ENCODE measurements around the gene OR10K2. TPM values are rescaled to one million over a fixed set of nuclear protein-coding genes. Genes with fewer than 3 reads are reported as not detected.

OR10K2 gene
- total and polyA plus RNA-seq, 9 of the 15 experiments (the other 6 are each of a cell fraction or from before 2014, with no cell fraction given) = not detected

DNA sequence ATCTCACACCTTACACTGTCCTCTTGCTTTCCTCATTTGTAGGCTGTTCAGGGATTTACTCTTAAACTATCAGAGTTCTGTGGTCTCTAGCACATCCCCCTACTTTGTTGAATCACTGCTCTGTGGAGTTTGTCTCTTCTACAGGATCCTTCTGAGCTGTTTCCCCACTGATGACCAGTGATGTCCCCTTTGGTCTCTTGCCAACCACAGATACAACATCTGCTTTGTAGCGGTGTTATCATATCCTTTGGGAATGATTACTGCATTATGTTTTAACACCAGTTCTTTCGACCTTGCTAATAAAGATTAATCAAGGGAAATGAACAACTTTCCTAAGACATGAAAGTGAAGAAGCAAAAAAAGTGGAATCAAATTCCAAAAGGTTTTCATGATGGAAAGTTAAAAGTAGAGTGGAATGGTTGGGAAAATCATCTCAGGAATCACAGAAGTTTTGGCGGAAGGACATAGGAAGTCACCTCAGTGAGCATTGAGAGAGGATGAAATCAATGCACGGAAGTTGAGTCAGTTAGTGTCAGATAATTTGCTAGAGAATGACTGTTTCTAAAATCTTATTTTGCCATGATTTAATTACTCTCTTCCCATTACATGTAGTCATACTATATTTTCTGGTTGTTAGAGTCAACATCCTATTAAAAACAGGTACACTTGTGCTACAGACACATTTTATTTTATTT lies 11.2 kb downstream of the OR10K2 start:
- Histone ChIP-seq H3K36me3 (ENCODE audit: control insufficient read depth, insufficient read depth, low read length) (no peaks in the 10 kb centered on the region), H3K9me1 (ENCODE audit: control insufficient read depth, insufficient read depth, low read length) (no peaks in the 10 kb centered on the region), H3K27me3 (ENCODE audit: control insufficient read depth in 2 of 2, insufficient read depth in 2 of 2, low read length in 2 of 2) (no peaks in the 10 kb centered on the region), H3K27ac (ENCODE audit: extremely low read depth, low read depth, low read length) (no peak overlapping the region), H2AFZ (ENCODE audit: low read depth, low read length) (no peak overlapping the region), H3K79me2 (ENCODE audit: control insufficient read depth, insufficient read depth, low read length) (no peaks in the 10 kb centered on the region), H4K20me1 (replicated peaks; ENCODE audit: control insufficient read depth, insufficient read depth, low read length) (no peaks in the 10 kb centered on the region), H3K9ac (ENCODE audit: insufficient read depth in 1 of 2, low read depth in 2 of 2, low read length in 2 of 2) (no peak overlapping the region), H3K4me2 (ENCODE audit: insufficient read depth, low read length) (no peak overlapping the region), H3K4me3 (no peak overlapping the region), H3K9me3 (replicated peaks; ENCODE audit: control insufficient read depth, insufficient read depth, low read depth, low read length) (no peaks in the 10 kb centered on the region), H3K4me1 (replicated peaks in 1 of 2; ENCODE audit: control insufficient read depth in 2 of 2, insufficient read depth in 2 of 2, low read length in 2 of 2) (no peaks in the 10 kb centered on the region)
- BruUV-seq (replicated peaks) = no TSS peak
- intact Hi-C loops (cut with micrococcal nuclease) = no loop called here
- 1% methylated on average over 4 of the region's 4 CpGs for WGBS (ENCODE audit: insufficient coverage, low coverage, missing lambda C conversion rate)
- DNase-seq (ENCODE audit: extremely low read depth in 1 of 4, low spot score in 3 of 4) = no peak
- FAIRE-seq = no peak
- ChIA-PET POLR2A (no interaction called here), CTCF (ENCODE audit: low intra/inter-chr PET ratio) (no interaction called here)
- no peak for ATAC-seq
- in situ Hi-C loops (cut with MboI) = no loop called here
- no peak for TF ChIP-seq PHF8 (IDR thresholded peaks at IDR 0.05; ENCODE audit: borderline replicate concordance, low read length)
- TF ChIP-seq, protein P1, sequence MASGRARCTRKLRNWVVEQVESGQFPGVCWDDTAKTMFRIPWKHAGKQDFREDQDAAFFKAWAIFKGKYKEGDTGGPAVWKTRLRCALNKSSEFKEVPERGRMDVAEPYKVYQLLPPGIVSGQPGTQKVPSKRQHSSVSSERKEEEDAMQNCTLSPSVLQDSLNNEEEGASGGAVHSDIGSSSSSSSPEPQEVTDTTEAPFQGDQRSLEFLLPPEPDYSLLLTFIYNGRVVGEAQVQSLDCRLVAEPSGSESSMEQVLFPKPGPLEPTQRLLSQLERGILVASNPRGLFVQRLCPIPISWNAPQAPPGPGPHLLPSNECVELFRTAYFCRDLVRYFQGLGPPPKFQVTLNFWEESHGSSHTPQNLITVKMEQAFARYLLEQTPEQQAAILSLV (tag; IDR thresholded peaks at IDR 0.05) = no peak
- no peak for TF ChIP-seq ETV1 (tag; conservative IDR thresholded peaks at IDR 0.05; ENCODE audit: low read depth)
- no peak for TF ChIP-seq BRCA1 (IDR thresholded peaks at IDR 0.05)
- no peak for TF ChIP-seq BRCA1 (CRISPR knock-in tag; IDR thresholded peaks at IDR 0.05)
- TF ChIP-seq HNRNPL (IDR thresholded peaks at IDR 0.05; ENCODE audit: low read depth, low read length) = no peak
- TF ChIP-seq TAF9B (IDR thresholded peaks at IDR 0.05; ENCODE audit: partially characterized antibody) = no peak
- no peak for TF ChIP-seq ZKSCAN1 (IDR thresholded peaks at IDR 0.05; ENCODE audit: low read depth, low read length)
- TF ChIP-seq SP2 (IDR thresholded peaks at IDR 0.05; ENCODE audit: extremely low read depth, low read depth, low read length, poor library complexity, severe bottlenecking) = no peak
- TF ChIP-seq, protein P2, sequence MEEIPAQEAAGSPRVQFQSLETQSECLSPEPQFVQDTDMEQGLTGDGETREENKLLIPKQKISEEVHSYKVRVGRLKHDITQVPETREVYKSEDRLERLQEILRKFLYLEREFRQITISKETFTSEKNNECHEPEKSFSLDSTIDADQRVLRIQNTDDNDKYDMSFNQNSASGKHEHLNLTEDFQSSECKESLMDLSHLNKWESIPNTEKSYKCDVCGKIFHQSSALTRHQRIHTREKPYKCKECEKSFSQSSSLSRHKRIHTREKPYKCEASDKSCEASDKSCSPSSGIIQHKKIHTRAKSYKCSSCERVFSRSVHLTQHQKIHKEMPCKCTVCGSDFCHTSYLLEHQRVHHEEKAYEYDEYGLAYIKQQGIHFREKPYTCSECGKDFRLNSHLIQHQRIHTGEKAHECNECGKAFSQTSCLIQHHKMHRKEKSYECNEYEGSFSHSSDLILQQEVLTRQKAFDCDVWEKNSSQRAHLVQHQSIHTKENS (CRISPR knock-in tag; IDR thresholded peaks at IDR 0.05) = no peak
